GM23338 (cell line): ENCODE measurements around the gene ZNF469. TPM values are rescaled to one million over a fixed set of nuclear protein-coding genes. Genes with fewer than 3 reads are reported as not detected.
A peak's percentile ranks its signal among the peaks of the same experiment; 100 is the strongest.

Source experiments
- ATAC-seq: fragments of 200-7000 bp; cut with Tn5 transposase; 3 replicates; pipeline ENCODE4 v1.9.1; 2020
- DNase-seq: peaks from one replicate; pipeline ENCODE4 v3.0.0-alpha.2; 2015; ENCODE audit warnings: low spot score
- H2AFZ ChIP-seq: fragments of 200-600 bp; sonication (generic); 2 replicates; pipeline ENCODE4 v1.8.0; 2016; ENCODE audit warnings: antibody characterized with exemption, mild to moderate bottlenecking, moderate library complexity
- H3F3A ChIP-seq: fragments of 200-600 bp; sonication (generic); replicated peaks from 2 replicates; pipeline ENCODE4 v1.8.0; 2017; ENCODE audit warnings: antibody characterized with exemption, mixed run types, low read depth
- H3K27ac ChIP-seq: fragments of 200-600 bp; sonication (generic); 2 replicates; pipeline ENCODE4 v1.6.1; 2016; ENCODE audit warnings: low read depth
- H3K27me3 ChIP-seq: fragments of 200-600 bp; sonication (generic); 2 replicates; pipeline ENCODE4 v1.8.0; 2016; ENCODE audit warnings: mild to moderate bottlenecking, mixed run types, moderate library complexity; ENCODE audit not compliant: insufficient read depth
- H3K36me3 ChIP-seq: fragments of 200-600 bp; sonication (generic); 2 replicates; pipeline ENCODE4 v1.8.0; 2016; ENCODE audit warnings: mild to moderate bottlenecking; ENCODE audit not compliant: insufficient read depth
- H3K4me1 ChIP-seq: fragments of 200-600 bp; sonication (generic); 2 replicates; pipeline ENCODE4 v1.8.0; 2016; ENCODE audit warnings: mild to moderate bottlenecking, moderate library complexity; ENCODE audit not compliant: insufficient read depth
- H3K4me2 ChIP-seq: fragments of 200-600 bp; sonication (generic); 2 replicates; pipeline ENCODE4 v1.7.1; 2017; ENCODE audit warnings: mixed run types
- H3K4me3 ChIP-seq: fragments of 200-600 bp; sonication (generic); 2 replicates; pipeline ENCODE4 v1.6.1; 2016; ENCODE audit warnings: mixed run types
- H3K79me2 ChIP-seq: fragments of 200-600 bp; sonication (generic); replicated peaks from 2 replicates; pipeline ENCODE4 v1.8.0; 2017; ENCODE audit warnings: mild to moderate bottlenecking; ENCODE audit not compliant: insufficient read depth
- H3K9me2 ChIP-seq: fragments of 200-600 bp; sonication (generic); 2 replicates; pipeline ENCODE4 v1.8.0; 2017; ENCODE audit not compliant: insufficient read depth
- H4K20me1 ChIP-seq: fragments of 200-600 bp; sonication (generic); replicated peaks from 2 replicates; pipeline ENCODE4 v1.8.0; 2017; ENCODE audit warnings: mild to moderate bottlenecking; ENCODE audit not compliant: insufficient read depth
- H3K27ac Mint-ChIP-seq: 2 replicates; pipeline ENCODE4 v1.8.0; 2020; ENCODE audit warnings: inconsistent platforms, mild to moderate bottlenecking, moderate library complexity, mixed read lengths
- H3K27me3 Mint-ChIP-seq: 3 replicates; pipeline ENCODE4 v1.8.0; 2022; ENCODE audit warnings: low read depth, mild to moderate bottlenecking, moderate library complexity, mixed read lengths, inconsistent platforms; ENCODE audit not compliant: insufficient read depth, poor library complexity
- H3K36me3 Mint-ChIP-seq: 3 replicates; pipeline ENCODE4 v1.8.0; 2021; ENCODE audit warnings: low read depth, mild to moderate bottlenecking, inconsistent platforms, moderate library complexity, mixed read lengths
- H3K4me1 Mint-ChIP-seq: 3 replicates; pipeline ENCODE4 v1.8.0; 2020; ENCODE audit warnings: mild to moderate bottlenecking, inconsistent platforms, mixed read lengths
- H3K4me3 Mint-ChIP-seq: 3 replicates; pipeline ENCODE4 v1.8.0; 2021; ENCODE audit warnings: moderate library complexity, mild to moderate bottlenecking, inconsistent platforms, mixed read lengths
- H3K9me3 Mint-ChIP-seq: 3 replicates; pipeline ENCODE4 v1.8.0; 2020; ENCODE audit warnings: moderate library complexity, mild to moderate bottlenecking, inconsistent platforms, mixed read lengths
- CTCF ChIP-seq, 2 experiments: fragments of 200-600 bp in 1 of 2; sonication (generic) in 1 of 2; conservative IDR thresholded peaks; 2 replicates each; pipeline versions ENCODE4 v1.5.1 to v1.6.1; 2016 to 2017; ENCODE audit warnings: antibody characterized with exemption in 2 of 2, low read depth in 2 of 2, mild to moderate bottlenecking in 2 of 2, moderate library complexity in 1 of 2
- JUNB ChIP-seq: IDR thresholded peaks from one replicate; pipeline ENCODE4 v1.6.1; 2016; ENCODE audit warnings: antibody characterized with exemption; ENCODE audit not compliant: unreplicated experiment
- NANOG ChIP-seq: IDR thresholded peaks from 2 replicates; pipeline ENCODE4 v1.6.1; 2016; ENCODE audit warnings: antibody characterized with exemption, borderline replicate concordance
- REST ChIP-seq: IDR thresholded peaks from one replicate; pipeline ENCODE4 v1.6.1; 2018; ENCODE audit warnings: antibody characterized with exemption; ENCODE audit not compliant: unreplicated experiment
- STAT1 ChIP-seq: IDR thresholded peaks from one replicate; pipeline ENCODE4 v1.6.1; 2016; ENCODE audit warnings: antibody characterized with exemption; ENCODE audit not compliant: unreplicated experiment
- polyA plus RNA-seq: library from polyadenylated mRNA; unstranded; fragments of >200 nt; fragmentation: Nextera tagmentation; extraction: Ambion mirVana; gene quantifications from 2 replicates; pipeline ENCODE4 v1.2.1, GENCODE V29; 2016
- total RNA-seq: library from RNA; depleted of rRNA; stranded (reverse); fragments of >200 nt; shearing (Covaris generic); gene quantifications from 2 replicates; pipeline ENCODE4 v1.2.3, GENCODE V29; 2014

The ZNF469 gene
- total and polyA plus RNA-seq, 2 experiments from 2014 or later, result 0.23 to 1.9 TPM

DNA sequence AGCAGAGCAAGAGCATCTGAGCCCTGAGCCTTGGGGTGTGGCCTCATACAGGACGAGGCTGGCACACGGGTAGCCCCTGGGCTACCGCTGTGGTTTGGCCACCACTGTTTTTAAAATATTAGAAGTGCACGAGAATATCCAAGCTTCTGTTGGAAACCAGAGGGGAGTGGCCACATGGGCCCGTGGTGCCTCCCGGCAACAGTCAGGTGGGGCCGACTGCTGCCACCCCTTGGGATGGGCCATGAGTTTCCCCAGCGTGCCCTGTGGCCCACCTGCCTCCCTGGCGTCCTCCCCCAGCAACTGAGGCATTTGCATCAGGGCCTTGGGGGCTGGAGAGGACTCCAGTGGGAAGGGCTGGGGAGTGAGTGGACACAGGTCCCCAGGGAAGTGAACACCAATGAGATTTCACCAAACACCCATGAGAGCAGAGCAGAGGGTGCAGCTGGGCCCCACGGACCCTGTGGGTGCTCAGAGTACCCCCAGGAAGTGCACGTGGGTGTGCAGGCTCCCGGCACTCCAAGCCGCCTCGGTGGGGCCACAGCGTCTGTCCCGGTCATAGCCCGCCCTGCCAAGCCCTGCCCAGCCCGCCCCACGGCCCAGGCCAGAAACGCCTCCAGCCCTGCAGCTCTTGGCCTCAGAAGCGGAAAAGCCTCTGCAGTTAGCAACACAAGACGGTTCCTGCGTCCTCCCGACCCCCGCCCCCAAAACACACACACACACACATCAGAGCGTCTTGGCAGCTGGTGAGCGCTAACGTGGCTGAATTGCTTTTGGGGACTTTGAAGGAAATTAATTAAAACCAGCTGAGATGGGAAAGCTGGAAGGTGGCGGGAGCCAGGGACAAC, 22.7 kb downstream of the ZNF469 start (continued):
- TF ChIP-seq REST, result no peak
- TF ChIP-seq JUNB, result no peak

- H3K27ac Mint-ChIP-seq, result no peak overlapping the region
Observed at GRCh38 chr16:88406096-88407041, 23.6 kb downstream of the ZNF469 start.

More at GRCh38 chr16:88406096-88407041, 23.6 kb downstream of the ZNF469 start:
- no peaks in the 10 kb centered on the region for H3K4me1 ChIP-seq
- H3K36me3 Mint-ChIP-seq, result no peaks in the 10 kb centered on the region
- no peak overlapping the region for H3K4me3 Mint-ChIP-seq
- H3K4me2 ChIP-seq, result no peak overlapping the region
- TF ChIP-seq CTCF (conservative IDR thresholded peaks at IDR 0.05; ENCODE audit: low read depth in 2 of 2) (peak; percentile 48 to 49), STAT1 (no peak), NANOG (no peak), JUNB (no peak)
- no peak overlapping the region for H2AFZ ChIP-seq
- no peaks in the 10 kb centered on the region for H3K36me3 ChIP-seq
- H3K9me3 Mint-ChIP-seq, result no peaks in the 10 kb centered on the region
- no peaks in the 10 kb centered on the region for H3F3A ChIP-seq
- H3K9me2 ChIP-seq, result no peaks in the 10 kb centered on the region
- ATAC-seq, result peak; percentile 70
- no peaks in the 10 kb centered on the region for H3K27me3 ChIP-seq
- H3K4me3 ChIP-seq, result no peak overlapping the region
- H3K4me1 Mint-ChIP-seq, result 0 out of 3 replicates have a peak, but pooled peaks cover 4% of the 10 kb centered on the region
- peak; percentile 43 for DNase-seq
- no peaks in the 10 kb centered on the region for H4K20me1 ChIP-seq
- H3K27me3 Mint-ChIP-seq, result peaks cover 19% of the 10 kb centered on the region
- H3K27ac ChIP-seq, result no peak overlapping the region
- H3K79me2 ChIP-seq, result no peaks in the 10 kb centered on the region
